GM18499 (cell line): ENCODE measurements around the gene SLC16A1.
A peak's percentile ranks its signal among the peaks of the same experiment; 100 is the strongest.
"Not testable (repeated sequence)": the region's sequence is repeated elsewhere in the genome, so short reads cannot be mapped to it uniquely, and the experiment has no call there.

Experiments
- ATAC-seq: cut with Tn5 transposase; IDR thresholded peaks from one replicate; pipeline ENCODE4 v1.9.1; 2021; ENCODE audit warnings: moderate number of reproducible peaks; ENCODE audit not compliant: insufficient read depth, unreplicated experiment

The SLC16A1 gene, protein sequence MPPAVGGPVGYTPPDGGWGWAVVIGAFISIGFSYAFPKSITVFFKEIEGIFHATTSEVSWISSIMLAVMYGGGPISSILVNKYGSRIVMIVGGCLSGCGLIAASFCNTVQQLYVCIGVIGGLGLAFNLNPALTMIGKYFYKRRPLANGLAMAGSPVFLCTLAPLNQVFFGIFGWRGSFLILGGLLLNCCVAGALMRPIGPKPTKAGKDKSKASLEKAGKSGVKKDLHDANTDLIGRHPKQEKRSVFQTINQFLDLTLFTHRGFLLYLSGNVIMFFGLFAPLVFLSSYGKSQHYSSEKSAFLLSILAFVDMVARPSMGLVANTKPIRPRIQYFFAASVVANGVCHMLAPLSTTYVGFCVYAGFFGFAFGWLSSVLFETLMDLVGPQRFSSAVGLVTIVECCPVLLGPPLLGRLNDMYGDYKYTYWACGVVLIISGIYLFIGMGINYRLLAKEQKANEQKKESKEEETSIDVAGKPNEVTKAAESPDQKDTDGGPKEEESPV

DNA sequence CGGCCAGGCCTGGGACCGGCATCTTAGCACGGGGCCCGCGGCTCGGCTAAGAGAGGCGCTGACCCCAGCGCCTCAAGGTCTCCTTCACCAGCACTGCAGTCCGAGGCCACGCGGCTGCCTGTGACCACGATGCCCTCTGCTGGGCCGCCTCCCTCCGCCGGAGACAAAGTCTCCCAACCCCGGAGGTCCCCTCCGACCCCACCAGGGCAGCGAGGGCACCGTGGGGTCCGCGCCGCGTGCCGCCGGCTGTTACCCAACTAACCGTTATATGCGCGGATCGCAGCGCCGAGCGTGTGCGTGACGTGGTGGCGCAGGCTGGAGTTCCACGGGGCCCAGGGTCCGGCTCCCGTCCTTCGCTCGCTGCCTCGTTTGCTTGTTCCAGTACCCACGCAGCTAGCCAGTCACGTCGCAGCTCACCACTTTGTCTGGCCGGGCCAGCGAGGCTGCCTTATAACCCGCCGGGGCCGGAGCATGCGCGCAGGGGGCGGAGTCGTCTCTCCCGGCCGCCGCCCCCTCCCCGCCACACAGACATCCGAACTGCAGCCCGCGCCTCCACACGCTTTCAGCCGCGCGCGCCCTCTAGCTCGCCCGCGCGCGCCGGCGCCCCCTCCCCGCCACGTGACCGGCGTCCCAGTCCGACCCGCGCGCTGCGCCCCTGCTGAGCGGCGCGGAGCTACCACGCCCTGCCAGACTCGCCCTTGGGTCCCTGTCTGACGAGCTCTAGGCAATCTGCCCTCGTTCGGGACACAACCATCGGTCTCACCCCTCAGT lies at the start of gene SLC16A1:
TSS of gene SLC16A1 (minus strand) at position 424 of the 771 bp plus-strand sequence. CDS start 26,888 bp downstream, outside the sequence.
- ATAC-seq = peak; percentile 43

DNA sequence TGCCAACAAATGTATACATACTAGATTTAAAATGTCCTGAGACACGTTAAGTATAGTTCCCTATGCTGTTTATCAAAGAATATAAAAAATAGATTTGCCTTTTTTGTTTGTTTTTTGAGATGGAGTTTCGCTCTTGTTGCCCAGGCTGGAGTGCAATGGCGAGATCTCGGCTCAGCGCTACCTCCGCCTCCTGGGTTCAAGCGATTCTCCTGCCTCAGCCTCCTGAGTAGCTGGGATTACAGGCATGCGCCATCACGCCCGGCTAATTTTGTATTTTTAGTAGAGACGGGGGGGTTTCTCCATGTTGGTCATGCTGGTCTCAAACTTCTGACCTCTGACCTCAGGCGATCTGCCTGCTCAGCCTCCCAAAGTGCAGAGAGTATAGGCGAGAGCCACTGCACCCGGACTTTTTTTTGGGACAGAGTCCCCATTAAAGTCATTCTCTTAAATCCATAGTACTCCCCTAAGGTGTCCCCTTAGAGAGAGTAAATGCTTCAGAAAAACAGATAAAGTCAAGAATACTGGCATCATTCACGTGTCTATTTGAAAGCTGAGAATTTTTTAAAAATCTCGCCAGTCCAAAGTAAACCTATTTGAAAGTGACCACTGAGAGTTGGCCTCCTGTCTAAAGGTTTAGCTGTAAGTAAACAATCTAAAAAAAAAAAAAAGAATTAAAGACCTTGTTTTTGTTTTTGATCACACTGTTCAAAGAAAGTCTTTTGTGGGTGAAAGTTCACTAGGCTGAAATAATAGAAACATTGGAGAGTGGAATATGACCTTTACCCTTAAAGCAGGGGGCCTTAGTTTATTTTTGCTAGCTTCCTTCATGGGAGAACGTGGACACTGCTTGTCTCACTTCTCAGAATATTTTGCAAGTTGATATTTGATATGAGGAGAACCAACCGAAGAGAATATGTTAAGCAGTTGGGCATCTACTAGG lies 48.0 kb upstream of the SLC16A1 start:
- no peak for ATAC-seq

DNA sequence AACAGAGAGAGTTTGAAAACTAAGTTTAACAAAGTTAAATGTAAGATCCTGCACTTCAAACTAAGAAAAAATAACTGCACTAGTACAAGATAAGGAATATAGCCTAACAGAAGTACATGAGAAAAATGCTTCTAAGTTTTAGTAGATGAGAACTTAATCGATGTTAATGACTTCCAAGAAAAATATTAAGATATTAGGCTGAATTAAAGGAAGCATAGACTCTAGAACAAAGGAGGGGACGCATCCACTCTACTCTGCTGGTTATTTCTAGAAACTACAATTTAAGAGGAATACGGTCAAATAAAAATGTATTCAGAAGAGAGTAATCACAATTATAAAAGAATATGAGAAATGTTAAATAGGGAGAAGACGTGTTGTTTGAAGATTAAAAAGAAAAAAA lies 46.3 kb upstream of the SLC16A1 start:
- ATAC-seq = no peak

DNA sequence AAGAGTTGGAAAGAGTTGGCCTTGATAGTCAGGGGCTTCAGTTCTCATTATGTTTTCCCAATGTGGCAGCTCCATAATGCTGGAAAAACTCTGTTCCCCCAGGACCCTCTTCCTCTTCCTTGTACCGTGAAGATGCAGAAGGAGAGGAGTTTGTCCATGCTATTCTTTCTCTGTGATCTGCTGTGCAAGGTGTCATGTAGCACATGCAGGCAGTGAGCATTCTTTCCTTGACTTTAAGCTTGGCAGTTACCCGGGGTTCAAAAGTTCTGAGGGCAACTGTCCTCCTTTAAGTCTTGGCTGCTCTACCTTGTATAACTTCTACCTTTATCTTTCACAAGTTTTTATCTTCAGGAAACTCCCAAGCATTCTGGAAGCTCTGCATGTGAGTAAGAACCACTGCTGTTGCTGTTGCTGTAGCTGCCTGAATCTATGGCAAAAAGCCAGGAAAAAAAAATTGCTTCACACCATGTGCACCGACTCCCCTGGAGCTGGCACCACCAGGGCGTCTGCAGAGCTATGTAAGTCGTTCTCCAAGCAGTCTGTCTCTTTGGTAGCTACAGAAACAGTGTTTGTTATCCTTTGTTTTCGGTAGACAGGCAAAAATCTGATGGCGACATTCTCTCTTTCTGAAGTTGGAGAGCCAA lies 42.7 kb upstream of the SLC16A1 start:
- ATAC-seq = no peak

DNA sequence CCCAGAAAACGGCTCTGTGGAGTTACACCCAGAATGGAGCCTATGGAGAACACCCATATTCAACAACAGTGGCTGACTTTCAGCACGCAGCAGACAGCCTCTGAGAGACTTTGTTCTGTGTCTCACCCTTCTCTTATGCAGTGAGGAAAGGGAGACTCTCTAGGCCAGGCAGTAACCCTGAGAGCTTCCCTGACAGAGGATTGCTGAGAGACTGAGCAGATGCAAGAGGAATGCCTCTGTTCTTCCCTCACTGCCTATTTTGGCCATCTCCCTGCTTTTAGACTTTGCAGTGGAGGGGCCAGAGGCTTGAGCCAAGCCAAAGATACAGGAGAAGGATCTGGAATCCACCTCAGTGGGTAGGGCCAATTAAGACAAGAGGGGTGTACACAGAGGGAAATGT lies 41.8 kb upstream of the SLC16A1 start:
- ATAC-seq = no peak

DNA sequence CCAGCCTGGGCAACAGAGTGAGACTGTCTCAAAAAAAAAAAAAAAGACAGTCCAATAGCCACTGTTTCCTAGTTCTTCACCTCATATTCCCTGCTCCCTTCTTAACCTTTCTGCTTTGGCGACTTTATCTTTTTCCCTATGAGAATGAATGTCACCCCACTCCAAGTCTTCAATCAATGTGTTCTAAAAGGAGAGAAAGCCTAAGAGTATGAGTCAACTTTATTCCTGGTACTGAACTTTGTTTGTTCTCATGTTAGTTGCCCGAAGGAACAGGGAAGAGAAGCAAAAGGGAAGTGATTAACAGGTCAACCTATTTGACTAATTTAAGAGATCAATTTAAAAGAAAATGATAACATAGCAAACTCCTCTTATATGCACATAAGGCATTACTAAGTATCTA lies 39.9 kb upstream of the SLC16A1 start:
- ATAC-seq = no peak

DNA sequence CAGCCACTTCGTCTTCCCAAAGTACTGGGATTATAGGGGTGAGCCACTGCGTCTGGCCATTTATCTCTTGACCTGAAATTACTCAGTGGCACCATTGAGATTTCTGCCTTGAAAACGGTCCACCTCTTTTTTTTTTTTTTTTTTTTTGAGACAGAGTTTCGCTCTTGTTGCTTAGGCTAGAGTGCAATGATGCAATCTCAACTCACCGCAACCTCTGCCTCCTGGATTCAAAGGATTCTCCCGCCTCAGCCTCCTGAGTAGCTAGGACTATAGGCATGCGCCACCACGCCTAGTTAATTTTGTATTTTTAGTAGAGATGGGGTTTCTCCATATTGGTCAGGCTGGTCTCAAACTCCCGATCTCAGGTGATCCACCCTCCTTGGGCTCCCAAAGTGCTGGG lies 39.0 kb upstream of the SLC16A1 start:
- ATAC-seq = not testable (repeated sequence)

DNA sequence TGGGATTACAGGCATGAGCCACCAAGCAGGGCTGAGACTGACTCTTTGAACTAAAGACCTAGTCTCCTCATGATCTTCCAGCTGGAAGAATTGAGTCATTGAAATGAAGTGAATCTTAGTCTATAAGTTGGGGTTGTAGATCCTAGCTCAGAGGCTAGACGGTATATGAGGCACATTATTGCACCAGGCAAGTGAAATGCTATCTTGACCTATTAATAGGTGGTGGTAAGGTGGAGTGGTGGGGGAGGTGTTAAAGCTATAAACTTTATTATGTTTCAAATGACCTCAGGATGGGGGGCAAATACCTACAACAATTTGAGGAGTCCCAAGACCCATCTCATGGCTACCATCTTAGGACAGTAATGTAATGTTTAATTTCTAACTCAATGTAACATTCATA lies 36.8 kb upstream of the SLC16A1 start:
- ATAC-seq = no peak

DNA sequence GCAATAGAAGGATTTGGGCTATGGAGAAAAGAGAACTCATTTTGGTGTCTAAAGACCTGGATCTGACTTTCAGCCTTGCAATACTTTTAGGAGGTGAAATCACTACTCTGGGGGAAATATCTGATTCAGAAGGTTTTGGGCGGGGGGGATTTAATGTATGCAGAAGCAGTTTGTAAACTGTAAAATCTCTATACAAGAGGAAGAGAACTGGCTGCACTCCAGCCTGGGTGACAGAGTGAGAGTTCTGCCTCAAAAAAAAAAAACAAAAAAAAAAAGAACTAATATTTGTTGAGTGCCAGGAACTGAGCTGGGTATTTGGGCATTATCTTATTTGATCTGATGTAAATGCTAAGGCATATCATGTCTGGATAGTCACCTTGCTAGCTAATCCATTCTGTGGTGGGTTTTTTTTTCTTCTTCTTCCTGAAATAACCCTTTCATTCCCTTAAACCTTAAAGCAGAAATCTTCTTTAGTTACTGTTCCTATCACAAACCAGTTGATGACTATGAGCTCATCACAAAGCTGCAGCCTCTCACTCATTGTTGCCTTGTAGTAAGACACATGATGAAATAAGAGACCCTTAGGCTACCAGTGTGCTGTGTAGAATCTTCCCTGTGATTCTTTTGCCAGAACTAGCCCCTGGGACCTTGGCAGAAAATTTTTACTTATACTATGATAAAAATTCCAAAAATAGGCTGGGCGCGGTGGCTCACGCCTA lies 35.6 kb upstream of the SLC16A1 start:
- no peak for ATAC-seq

DNA sequence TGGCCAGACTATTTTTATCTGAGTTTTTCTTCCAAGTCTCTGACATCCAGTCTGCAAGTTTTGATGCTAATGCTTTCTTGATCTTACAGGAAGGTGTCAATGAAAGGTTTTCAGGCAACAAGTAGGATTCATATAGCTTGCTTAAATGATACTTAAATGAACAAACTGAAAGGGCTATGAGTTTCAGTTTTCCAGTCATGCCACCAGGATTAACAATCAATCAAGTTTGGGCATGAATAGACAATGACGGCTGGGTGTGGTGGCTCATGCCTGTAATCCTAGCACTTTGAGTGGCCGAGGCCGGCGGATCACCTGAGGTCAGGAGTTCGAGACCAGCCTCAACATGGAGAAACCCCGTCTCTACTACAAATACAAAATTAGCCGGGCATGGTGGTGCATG lies 34.3 kb upstream of the SLC16A1 start:
- ATAC-seq = no peak

DNA sequence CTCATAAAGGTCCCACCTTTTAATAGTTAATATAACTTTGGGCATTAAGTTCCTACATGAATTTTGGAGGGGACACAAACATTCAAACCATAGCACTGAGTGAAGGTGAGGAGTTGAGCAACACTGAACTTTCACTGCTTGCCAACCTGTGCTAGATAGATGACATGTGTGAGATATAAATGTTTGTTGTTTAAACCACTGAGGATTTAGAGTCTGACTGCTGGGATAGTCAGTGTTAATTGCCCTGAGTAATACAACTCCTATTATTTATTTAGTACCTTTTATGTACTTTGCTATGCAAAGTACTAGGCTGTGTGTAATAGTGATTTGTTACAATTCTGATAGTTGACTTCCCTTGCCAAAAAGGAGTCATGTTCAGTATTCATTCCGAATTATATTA lies 32.4 kb upstream of the SLC16A1 start:
- no peak for ATAC-seq

DNA sequence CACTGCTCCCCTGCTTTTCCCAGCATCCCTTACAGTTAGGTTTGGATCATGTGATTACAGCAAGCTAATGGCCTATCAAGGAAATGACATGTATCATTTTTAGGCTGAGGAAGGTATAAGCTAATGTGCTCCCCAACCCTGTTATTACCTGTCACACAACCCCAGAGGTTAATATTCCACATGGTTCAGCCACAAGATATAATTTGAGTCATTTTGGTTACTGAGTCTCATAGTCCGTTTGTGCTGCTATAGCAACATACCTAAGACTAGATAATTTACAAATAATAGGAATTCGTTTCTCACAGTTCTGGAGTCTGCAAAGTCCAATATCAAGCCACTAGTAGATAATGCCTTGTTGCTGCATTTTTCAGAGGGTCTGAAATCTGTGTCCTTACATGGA lies 29.1 kb upstream of the SLC16A1 start:
- no peak for ATAC-seq

DNA sequence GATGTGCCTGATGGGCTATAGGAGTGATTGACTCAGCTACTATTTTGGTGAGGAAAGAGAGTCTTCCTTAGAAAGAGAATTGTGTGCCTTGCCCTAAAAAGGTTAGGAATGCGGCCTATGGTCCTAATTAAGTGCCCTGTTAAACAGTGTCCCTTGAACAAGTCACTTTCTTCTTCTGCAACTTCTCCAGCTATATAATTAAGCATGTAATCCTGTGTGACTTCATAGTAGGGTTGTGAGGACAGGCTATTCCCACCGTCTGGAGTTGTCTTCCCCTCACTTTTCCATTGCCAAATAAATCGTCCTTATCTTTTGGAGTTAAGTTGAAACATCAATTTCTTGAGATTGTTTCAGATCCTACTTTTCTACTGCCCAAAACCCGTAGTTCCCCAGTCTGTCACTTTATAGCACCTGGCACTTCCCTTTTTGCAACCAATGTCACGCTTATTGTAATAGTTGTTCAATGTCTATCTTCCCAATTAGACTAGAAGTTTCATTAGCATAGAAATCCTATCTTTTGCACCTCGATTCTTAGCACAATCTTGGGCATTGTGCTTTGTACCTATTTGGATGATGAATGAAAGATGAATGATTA lies 27.6 kb upstream of the SLC16A1 start:
- ATAC-seq = no peak

DNA sequence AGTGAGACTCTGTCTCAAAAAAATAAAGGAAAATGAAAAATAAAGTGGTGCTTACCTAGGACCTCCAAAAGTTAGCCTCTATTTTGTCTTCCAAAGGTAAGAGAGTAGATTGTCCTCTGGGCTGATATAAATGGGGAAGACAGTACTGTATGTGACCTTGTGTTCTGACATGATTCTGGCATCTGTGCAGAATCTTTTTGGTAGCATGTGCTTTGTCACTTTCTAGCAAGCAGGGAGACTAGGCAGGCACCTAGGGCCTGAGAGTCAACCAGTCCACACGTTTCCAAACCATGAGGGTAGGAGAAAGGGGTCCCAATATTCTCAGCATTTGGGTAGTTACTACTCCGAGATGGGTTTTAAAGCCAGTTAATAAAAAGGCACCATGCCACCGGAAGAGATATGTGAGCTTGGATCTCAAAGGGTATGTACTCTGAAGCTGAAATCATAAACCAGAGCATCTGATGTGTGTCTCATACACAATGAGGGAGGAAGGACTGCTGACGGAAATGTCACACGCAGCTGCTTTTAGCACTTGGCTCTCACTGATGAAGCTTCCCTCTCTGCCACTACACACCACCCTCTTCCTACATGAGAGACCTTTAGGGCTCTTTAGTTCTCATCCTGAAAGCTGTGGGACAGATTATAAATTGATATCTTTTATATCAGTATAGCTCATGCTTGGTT lies 27.0 kb upstream of the SLC16A1 start:
- ATAC-seq = no peak

DNA sequence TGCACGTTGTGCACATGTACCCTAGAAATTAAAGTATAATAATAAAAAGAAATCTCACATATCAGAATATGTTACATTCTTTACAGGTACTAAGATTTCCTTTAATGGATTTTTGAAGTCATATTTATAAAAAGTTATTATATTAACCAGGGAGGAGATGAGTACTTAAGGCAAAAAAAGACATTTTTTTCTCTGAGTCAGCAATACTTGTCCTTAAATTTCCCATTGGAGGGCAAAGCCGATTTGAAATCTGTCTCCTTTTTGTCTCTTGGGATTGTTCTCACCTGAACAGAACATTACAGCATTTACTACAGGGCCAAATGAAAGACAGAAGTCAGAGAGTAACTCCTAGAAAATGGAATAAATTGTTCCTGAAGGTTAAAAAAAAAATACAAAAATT lies 26.3 kb upstream of the SLC16A1 start:
- ATAC-seq = no peak

DNA sequence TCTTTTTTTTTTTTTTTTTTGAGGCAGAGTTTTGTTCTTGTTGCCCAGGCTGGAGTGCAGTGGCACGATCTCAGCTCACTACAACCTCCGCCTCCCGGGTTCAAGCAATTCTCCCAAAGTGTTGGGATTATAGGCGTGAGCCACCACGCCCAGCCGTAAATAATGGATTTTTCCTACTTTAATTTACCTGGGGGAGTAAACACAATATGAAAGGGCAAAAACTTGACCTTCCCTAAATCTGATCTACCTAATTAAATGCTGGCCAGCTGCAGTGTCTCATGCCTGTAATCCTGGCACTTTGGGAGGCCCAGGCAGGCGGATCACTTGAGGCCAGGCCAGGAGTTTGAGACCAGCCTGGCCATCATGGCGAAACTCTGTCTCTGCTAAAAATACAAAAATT lies 25.8 kb upstream of the SLC16A1 start:
- ATAC-seq = not testable (repeated sequence)

DNA sequence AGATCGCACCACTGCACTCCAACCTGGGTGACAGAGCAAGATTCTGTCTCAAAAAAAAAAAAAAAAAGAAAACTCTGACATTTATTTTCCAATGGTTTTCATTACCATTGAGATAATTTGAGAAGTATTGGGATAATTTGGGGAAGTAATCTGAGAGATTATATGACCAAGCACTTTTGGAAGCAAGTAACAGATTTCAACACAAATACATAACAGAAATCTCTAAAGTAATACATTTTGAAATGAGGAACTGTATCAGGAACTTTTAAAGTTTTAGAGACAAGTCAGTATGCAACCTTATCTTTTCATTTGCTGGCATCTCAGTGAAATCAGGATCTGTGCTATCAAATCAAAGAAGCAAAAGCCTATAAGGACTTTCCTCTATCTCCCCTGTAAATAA lies 25.4 kb upstream of the SLC16A1 start:
- no peak for ATAC-seq

DNA sequence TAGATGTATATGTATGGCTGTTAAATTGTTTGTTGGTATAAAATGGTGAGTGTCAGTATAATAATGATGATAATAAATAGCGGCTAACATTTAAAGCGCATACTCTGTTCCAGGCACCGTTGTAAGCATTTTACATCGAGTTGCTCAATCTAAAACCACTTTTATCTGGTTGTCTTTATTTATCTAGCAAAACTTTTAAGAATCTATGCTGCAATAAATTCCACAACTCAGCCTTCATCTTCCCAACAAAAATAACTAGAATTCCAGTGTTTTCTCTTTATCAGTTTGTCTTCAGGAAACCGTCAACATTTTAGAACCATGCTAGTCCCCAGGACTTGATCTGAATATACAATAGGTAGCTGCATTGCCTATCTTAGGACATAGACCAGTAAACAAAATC lies 19.3 kb upstream of the SLC16A1 start:
- ATAC-seq = no peak
